ENCODE data around the gene SLN.

SLN gene

DNA sequence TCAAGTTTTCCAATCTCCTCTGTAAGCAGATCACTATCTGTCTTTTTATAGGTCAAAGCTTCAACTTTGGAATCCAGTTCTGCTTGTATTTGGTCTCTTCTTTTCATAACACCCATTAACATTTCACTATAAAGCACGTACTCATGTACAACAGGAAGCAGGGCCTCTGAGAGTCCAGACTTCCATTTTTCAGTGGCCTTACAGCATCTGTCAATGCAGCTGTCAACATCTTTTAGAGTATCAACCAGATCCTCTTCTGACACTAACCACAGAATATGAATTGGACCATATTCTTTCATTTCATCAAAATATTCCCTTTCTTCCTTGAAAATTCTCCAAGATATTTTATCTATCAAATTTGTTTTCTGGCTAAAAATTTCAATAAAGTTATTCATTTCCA is 24.7 kb upstream of the SLN start:
- Mint-ChIP-seq H3K27ac (no peak overlapping the region), H3K9me3 (no peaks in the 10 kb centered on the region), H3K4me1 (ENCODE audit: low read depth) (no peaks in the 10 kb centered on the region), H3K36me3 (ENCODE audit: low read depth) (no peaks in the 10 kb centered on the region), H3K27me3 (ENCODE audit: low read depth) (peaks cover 15% of the 10 kb centered on the region), H3K4me3 (no peak overlapping the region)
- DNase-seq (ENCODE audit: low spot score) = no peak

DNA sequence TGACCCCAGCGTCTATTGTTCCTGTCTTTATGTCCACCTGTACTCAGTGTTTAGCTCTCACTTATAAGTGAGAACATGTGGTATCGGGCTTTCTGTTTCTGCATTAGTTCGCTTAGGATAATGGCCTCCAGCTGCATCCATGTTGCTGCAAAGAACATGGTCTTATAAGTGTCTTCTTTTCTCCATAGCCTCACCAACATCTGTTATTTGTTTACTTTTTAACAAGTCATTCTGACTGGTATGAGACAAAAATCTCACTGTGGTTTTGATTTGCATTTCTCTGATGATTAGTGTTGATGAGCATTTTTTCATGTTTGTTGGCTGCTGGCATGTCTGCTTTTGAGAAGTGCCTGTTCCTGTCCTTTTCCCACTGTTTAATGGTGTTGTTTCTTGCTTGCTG is 21.7 kb upstream of the SLN start:
- Mint-ChIP-seq H3K27ac (no peak overlapping the region), H3K27me3 (ENCODE audit: low read depth) (peaks cover 11% of the 10 kb centered on the region), H3K4me1 (ENCODE audit: low read depth) (no peaks in the 10 kb centered on the region), H3K9me3 (no peaks in the 10 kb centered on the region), H3K4me3 (no peak overlapping the region), H3K36me3 (ENCODE audit: low read depth) (no peaks in the 10 kb centered on the region)
- DNase-seq (ENCODE audit: low spot score) = no peak

DNA sequence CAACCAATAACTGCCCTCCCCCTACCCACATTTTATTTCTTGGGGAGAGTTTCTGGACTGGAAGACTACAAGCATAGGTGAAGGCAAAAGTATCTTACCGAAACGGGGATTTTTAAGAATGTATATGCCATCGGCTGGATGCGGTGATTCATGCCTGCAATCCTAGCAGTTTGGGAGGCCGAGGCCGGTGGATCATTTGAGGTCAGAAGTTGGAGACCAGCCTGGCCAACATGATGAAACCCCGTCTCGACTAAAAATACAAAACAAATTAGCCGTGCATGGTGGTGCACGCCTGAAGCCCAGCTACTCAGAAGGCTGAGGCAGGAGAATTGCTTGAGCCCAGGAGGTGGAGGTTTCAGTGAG is 20.8 kb upstream of the SLN start:
- no peak for DNase-seq (ENCODE audit: low spot score)
- Mint-ChIP-seq H3K9me3 (no peaks in the 10 kb centered on the region), H3K27ac (no peak overlapping the region)

DNA sequence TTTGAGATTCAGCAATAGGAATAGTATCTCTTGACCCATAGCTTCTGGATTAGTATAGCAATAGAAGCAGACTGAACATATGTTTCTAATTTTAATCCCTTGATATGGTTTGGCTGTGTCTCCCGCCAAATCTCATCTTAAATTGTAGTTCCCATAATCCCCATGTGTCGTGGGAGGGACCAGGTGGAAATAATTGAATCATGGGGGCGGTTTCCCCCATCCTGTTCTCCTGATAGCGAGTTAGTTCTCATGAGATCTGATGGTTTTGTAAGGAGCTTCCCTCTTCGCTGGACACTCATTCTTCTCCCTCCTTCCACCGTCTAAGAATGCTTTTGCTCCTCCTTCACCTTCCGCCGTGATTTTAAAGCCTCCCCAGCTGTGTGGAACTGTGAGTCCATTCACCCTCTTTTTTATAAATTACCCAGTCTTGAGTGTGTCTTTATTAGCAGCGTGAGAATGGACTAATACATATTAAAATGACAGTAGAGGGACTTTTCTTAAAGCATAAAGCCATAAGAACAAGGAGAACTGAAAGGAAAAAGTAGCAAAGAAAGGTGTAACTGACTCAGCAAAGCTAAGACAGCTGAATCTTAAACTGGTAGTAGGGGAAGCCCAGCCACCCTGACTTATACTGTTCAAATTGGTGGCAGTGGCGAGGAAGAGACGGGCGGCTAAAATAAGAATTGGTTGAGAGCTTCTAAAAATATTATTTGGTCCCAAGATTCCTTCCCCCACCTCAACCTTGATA is 20.3 kb upstream of the SLN start:
- no peaks in the 10 kb centered on the region for H3K4me1 Mint-ChIP-seq (ENCODE audit: low read depth)
- DNase-seq (ENCODE audit: low spot score) = no peak
- H3K4me3 Mint-ChIP-seq = no peak overlapping the region
- no peaks in the 10 kb centered on the region for H3K9me3 Mint-ChIP-seq
- H3K27me3 Mint-ChIP-seq (ENCODE audit: low read depth) = peaks cover 13% of the 10 kb centered on the region
- H3K36me3 Mint-ChIP-seq (ENCODE audit: low read depth) = no peaks in the 10 kb centered on the region
- no peak overlapping the region for H3K27ac Mint-ChIP-seq

More for the DNA sequence above, 20.8 kb upstream of the SLN start:
- Mint-ChIP-seq H3K36me3 (ENCODE audit: low read depth) (no peaks in the 10 kb centered on the region), H3K4me3 (no peak overlapping the region), H3K27me3 (ENCODE audit: low read depth) (peaks cover 11% of the 10 kb centered on the region), H3K4me1 (ENCODE audit: low read depth) (no peaks in the 10 kb centered on the region)

DNA sequence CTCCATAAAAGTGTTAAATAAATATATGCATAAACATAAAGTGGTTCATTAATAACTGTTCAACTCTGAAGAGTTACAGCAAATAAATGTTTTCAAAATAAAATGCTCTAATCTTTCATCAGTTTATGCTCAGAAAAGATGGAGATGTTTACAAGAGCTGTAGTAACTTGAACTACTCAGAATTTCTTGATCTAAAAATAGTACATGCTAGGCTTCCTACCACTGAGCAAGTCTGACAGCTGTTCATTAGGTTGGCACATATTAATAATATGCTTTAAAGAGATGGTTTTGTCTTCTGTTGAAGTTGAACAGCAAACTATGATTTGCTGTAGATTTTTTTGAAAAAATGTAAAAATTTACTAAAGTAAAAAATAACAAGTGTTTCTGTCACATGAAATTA is 10.8 kb upstream of the SLN start:
- Mint-ChIP-seq H3K36me3 (ENCODE audit: low read depth) (no peaks in the 10 kb centered on the region), H3K4me3 (no peak overlapping the region), H3K9me3 (no peaks in the 10 kb centered on the region), H3K4me1 (ENCODE audit: low read depth) (no peaks in the 10 kb centered on the region), H3K27ac (no peak overlapping the region), H3K27me3 (ENCODE audit: low read depth) (peaks cover 18% of the 10 kb centered on the region)
- DNase-seq (ENCODE audit: low spot score) = no peak

DNA sequence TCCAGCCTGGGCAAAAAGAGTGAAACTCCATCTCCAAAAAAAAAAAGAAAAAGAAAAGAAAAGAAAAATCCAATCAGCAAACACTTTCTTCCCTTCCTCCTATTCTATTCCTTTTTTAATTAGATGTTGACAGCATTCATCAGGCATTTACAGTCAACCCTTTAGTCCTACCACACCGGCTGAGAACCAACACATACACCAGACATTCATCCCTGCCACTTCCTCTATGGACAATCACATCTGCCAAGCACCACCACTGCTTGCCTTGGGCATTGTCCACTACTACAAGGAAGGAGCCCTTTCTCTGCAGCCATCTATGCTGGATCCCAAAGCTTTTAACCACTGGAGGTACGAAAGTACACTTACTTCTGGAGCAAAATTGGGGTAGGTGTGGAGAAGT is 9.4 kb upstream of the SLN start:
- H3K4me1 Mint-ChIP-seq (ENCODE audit: low read depth) = no peaks in the 10 kb centered on the region
- H3K27me3 Mint-ChIP-seq (ENCODE audit: low read depth) = peaks cover 12% of the 10 kb centered on the region
- H3K4me3 Mint-ChIP-seq = no peak overlapping the region
- no peaks in the 10 kb centered on the region for H3K36me3 Mint-ChIP-seq (ENCODE audit: low read depth)
- no peak for DNase-seq (ENCODE audit: low spot score)
- no peak overlapping the region for H3K27ac Mint-ChIP-seq
- no peaks in the 10 kb centered on the region for H3K9me3 Mint-ChIP-seq

DNA sequence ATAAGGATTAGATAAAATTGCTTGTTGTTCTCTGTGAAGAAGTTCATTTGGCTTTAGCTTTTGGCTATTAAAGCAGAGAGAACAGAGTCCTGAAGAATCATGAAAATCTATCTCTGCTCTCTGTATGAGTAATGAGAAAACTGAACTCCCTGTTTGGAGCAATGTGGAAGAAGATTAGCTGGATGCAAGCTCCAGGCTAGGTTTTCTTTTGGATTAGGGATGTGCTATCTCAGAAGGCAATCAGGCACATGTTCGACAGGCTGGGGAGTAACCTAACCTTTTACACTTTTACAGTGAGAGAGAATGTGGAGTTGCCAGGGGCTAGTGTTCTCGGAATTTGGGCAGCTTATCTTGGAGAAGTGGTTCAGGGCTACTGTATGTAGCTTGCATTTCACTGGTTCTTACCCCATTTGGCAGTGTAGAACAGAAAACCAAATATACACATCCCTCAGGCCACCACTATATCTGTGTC is 8.5 kb upstream of the SLN start:
- no peak for DNase-seq (ENCODE audit: low spot score)
- Mint-ChIP-seq H3K9me3 (no peaks in the 10 kb centered on the region), H3K27me3 (ENCODE audit: low read depth) (peaks cover 12% of the 10 kb centered on the region), H3K27ac (no peak overlapping the region), H3K4me1 (ENCODE audit: low read depth) (no peaks in the 10 kb centered on the region), H3K4me3 (no peak overlapping the region), H3K36me3 (ENCODE audit: low read depth) (no peaks in the 10 kb centered on the region)

DNA sequence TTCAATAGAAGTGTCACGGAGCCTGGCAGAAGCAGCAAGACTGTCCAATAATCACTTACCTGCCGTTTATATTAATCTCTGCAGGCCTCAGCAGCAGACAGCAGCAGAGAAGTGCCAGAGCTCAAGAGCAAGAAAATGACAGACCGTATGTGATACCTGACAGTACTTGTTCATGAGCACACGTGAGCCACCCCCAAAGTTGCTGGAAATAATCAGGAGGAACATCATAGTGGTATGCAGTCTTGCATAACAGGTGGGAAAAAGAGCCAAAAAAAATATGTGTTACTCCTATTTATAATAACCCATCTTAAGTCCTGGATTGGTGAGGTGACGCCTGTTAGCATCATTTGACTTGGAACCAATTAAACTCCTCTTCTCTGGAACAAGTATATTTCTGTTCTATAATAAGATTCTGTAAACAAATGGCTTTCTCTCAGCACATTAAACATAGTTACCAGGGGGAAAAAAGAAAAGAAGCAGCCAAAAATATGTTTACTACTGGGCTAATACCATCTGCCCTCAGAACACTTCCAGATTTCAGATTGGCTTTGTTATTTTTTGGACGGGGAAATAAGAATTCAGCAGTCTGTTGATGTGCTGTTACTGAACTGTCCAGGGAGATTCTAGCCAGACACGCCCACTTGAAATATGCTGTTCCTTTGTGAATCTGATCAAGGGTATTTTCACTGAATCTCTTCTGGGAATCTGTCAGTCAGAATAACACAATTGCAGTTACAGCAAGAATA is 7.9 kb upstream of the SLN start:
- Mint-ChIP-seq H3K4me1 (ENCODE audit: low read depth) (no peaks in the 10 kb centered on the region), H3K27me3 (ENCODE audit: low read depth) (peaks cover 12% of the 10 kb centered on the region), H3K27ac (no peak overlapping the region), H3K36me3 (ENCODE audit: low read depth) (no peaks in the 10 kb centered on the region), H3K9me3 (no peaks in the 10 kb centered on the region), H3K4me3 (no peak overlapping the region)
- DNase-seq (ENCODE audit: low spot score) = no peak

DNA sequence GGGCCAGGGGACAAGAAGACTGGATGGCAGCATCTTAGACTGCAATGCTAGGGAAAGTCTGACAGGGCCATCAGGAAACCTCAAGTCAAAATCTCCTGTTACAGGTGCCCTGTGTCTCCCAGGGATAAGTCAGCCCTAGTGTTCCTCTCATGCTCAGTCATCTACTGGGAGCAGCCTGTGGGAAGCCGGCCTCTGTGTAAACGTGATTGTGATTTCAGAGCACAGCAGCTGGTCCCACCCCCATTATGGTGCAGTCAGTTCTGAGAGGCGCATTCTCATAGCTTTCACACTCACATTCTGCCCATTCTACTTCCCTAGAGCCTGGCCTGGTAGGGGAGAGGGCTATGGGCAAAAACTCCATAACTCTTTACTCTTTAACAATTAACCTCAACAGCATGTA is 7.2 kb upstream of the SLN start:
- Mint-ChIP-seq H3K4me3 (no peak overlapping the region), H3K9me3 (no peaks in the 10 kb centered on the region), H3K27me3 (ENCODE audit: low read depth) (peaks cover 11% of the 10 kb centered on the region), H3K27ac (no peak overlapping the region), H3K36me3 (ENCODE audit: low read depth) (no peaks in the 10 kb centered on the region), H3K4me1 (ENCODE audit: low read depth) (no peaks in the 10 kb centered on the region)
- no peak for DNase-seq (ENCODE audit: low spot score)

DNA sequence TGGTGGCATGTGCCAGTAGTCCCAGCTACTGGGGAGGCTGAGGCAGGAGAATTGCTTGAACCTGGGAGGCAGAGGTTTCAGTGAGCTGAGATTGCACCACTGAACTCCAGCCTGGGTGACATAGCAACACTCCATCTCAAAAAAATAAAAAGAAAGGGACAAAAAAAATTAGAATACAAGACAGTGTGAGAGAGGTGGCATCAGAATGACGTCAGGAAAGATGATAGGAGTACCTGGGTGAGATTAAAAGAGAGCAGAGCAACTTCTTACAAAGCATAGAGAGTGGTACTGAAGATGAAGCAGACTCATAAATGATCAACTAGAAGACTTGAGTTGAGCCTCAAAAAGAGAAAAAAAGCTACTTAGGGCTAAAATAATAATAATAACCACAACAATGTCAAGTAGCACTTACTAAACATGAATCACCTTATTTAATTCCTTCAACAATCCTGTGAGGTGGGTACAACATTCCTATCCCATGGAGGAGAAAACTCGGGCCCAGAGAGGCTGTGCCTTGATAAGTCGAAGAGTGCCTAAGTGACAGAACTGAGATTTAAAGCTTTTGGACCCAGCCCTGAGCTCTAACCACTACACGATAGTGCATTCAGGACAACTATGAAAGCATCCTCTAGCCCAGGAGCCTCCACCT is 5.2 kb upstream of the SLN start:
- Mint-ChIP-seq H3K27ac (no peak overlapping the region), H3K9me3 (no peaks in the 10 kb centered on the region), H3K4me3 (no peak overlapping the region), H3K4me1 (ENCODE audit: low read depth) (no peaks in the 10 kb centered on the region), H3K36me3 (ENCODE audit: low read depth) (no peaks in the 10 kb centered on the region), H3K27me3 (ENCODE audit: low read depth) (peaks cover 7% of the 10 kb centered on the region)
- DNase-seq (ENCODE audit: low spot score) = no peak

DNA sequence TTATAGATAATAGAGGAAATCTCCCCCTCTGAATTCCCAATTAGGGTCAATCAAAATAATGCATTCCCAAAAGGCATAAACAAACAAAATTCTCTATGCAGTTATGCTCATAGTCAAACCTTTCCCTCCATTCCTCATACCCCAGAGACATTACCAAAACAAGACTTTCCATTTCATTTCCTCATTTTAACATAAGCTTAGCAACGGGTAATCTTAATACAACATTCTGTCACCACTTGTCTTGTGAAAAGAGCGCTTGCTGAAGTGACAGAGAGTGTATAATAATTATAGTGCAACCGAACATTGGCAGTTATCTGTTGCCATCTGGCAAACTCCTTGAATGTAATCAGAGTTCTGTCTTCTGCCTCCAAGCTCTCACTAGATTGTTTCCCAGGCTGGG is 1.2 kb upstream of the SLN start:
- Mint-ChIP-seq H3K27ac (no peak overlapping the region), H3K36me3 (ENCODE audit: low read depth) (no peaks in the 10 kb centered on the region), H3K9me3 (no peaks in the 10 kb centered on the region), H3K4me3 (no peak overlapping the region), H3K4me1 (ENCODE audit: low read depth) (no peaks in the 10 kb centered on the region), H3K27me3 (ENCODE audit: low read depth) (peaks cover 13% of the 10 kb centered on the region)
- no peak for DNase-seq (ENCODE audit: low spot score)

DNA sequence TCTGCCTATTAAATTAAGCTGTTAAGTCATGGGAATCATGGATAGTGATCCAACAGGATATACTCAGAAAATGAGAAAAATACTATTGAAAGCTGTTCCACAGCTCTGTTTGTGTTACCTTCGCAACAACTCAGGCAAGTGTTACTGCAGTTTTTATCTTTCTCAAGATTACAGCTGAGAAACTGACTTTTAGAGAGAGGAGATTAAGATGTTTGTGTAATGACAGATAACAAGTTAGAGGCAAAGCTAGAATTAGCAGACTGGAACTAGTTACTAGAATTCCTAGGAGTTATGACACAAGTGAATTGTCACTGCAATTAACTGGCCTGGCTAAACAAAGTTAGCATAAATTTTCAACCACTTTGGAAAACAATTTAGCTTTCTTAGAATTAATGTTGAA is 1.6 kb downstream of the SLN start:
- Mint-ChIP-seq H3K4me3 (no peak overlapping the region), H3K9me3 (no peaks in the 10 kb centered on the region), H3K4me1 (ENCODE audit: low read depth) (no peaks in the 10 kb centered on the region), H3K27ac (no peak overlapping the region), H3K27me3 (ENCODE audit: low read depth) (peaks cover 18% of the 10 kb centered on the region), H3K36me3 (ENCODE audit: low read depth) (no peaks in the 10 kb centered on the region)
- no peak for DNase-seq (ENCODE audit: low spot score)

DNA sequence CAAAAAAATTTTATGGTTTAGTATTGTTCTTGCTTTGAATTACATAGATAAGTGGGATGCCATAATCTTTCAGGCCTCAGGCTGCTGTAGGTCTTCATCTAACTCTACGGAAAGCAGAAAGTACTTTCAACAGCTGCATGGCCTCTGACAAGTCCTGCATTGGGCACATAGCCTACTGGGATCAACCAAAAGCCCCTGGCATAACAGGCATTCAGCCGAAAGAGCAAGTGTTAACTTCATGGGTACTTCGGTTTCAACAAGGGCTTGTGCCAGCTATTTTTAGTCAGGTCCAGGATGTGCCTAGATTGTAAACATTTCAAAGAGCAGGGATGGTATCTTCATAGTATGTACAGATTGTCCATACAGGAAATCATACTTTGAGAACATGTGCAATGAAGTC is 3.1 kb downstream of the SLN start:
- DNase-seq (ENCODE audit: low spot score) = no peak
- Mint-ChIP-seq H3K36me3 (ENCODE audit: low read depth) (no peaks in the 10 kb centered on the region), H3K27me3 (ENCODE audit: low read depth) (peaks cover 18% of the 10 kb centered on the region), H3K4me1 (ENCODE audit: low read depth) (no peaks in the 10 kb centered on the region), H3K9me3 (no peaks in the 10 kb centered on the region), H3K27ac (no peak overlapping the region), H3K4me3 (no peak overlapping the region)

DNA sequence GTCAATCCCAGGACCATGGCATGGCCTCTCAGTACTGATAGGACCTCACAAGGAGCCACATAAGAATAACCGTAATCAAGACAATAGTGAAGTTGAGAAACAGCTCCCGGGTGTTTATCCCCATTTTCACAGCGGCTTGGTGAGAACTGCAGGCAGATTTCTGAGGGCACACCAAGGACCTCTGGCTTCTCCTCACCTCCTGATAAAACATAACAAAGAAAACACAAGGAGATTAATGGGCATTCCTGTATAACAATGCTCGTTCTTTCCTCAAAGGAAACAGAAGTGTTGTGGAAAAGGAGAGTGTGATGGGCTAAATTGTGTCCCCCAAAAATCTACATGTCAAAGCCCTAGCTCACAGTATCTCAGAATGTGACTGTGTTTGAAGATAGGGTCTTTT is 4.0 kb downstream of the SLN start:
- no peak overlapping the region for H3K4me3 Mint-ChIP-seq
- H3K36me3 Mint-ChIP-seq (ENCODE audit: low read depth) = no peaks in the 10 kb centered on the region
- H3K4me1 Mint-ChIP-seq (ENCODE audit: low read depth) = no peaks in the 10 kb centered on the region
- H3K9me3 Mint-ChIP-seq = no peaks in the 10 kb centered on the region
- H3K27ac Mint-ChIP-seq = no peak overlapping the region
- no peak for DNase-seq (ENCODE audit: low spot score)
- H3K27me3 Mint-ChIP-seq (ENCODE audit: low read depth) = peaks cover 21% of the 10 kb centered on the region

All from T-helper 2 cell treated with Interferon-gamma antibody and Interleukin-4, amounts not matched to agents 5 μg/mL and 100 μg/mL, for 36 hours (primary cell).